GM23248 (cell line): ENCODE data around the gene BRD4. TPM values are rescaled to one million over a fixed set of nuclear protein-coding genes. Genes with fewer than 3 reads are reported as not detected.

ENCODE experiments used
- DNase-seq: peaks from one replicate; pipeline ENCODE4 v3.0.0-alpha.2; 2015
- H2AFZ ChIP-seq: fragments of 200-600 bp; sonication (generic); 2 replicates; pipeline ENCODE4 v1.6.1; 2016; ENCODE audit warnings: antibody characterized with exemption
- H3F3A ChIP-seq: fragments of 200-600 bp; sonication (generic); 2 replicates; pipeline ENCODE4 v1.6.1; 2016; ENCODE audit warnings: mild to moderate bottlenecking, antibody characterized with exemption, mixed run types; ENCODE audit not compliant: insufficient read depth
- H3K27ac ChIP-seq: fragments of 200-600 bp; sonication (generic); 2 replicates; pipeline ENCODE4 v1.5.1; 2016; ENCODE audit warnings: mild to moderate bottlenecking
- H3K27me3 ChIP-seq: fragments of 200-600 bp; sonication (generic); replicated peaks from 2 replicates; pipeline ENCODE4 v1.6.1; 2016; ENCODE audit warnings: mild to moderate bottlenecking; ENCODE audit not compliant: insufficient read depth
- H3K36me3 ChIP-seq: fragments of 200-600 bp; sonication (generic); 2 replicates; pipeline ENCODE4 v1.6.1; 2016; ENCODE audit warnings: low read depth, mild to moderate bottlenecking
- H3K4me1 ChIP-seq: fragments of 200-600 bp; sonication (generic); 2 replicates; pipeline ENCODE4 v1.6.1; 2016; ENCODE audit warnings: mild to moderate bottlenecking; ENCODE audit not compliant: insufficient read depth
- H3K4me2 ChIP-seq: fragments of 200-600 bp; sonication (generic); one replicate; pipeline ENCODE4 v1.6.1; 2016; ENCODE audit warnings: mild to moderate bottlenecking; ENCODE audit not compliant: unreplicated experiment
- H3K4me3 ChIP-seq: fragments of 200-600 bp; sonication (generic); 2 replicates; pipeline ENCODE4 v1.5.1; 2016; ENCODE audit warnings: mild to moderate bottlenecking
- H3K79me2 ChIP-seq: fragments of 200-600 bp; sonication (generic); 2 replicates; pipeline ENCODE4 v1.6.1; 2016; ENCODE audit warnings: mild to moderate bottlenecking; ENCODE audit not compliant: insufficient read depth
- H3K9ac ChIP-seq: fragments of 200-600 bp; sonication (generic); 2 replicates; pipeline ENCODE4 v1.6.1; 2016; ENCODE audit warnings: mild to moderate bottlenecking
- H3K9me2 ChIP-seq: fragments of 200-600 bp; sonication (generic); 2 replicates; pipeline ENCODE4 v1.6.1; 2016; ENCODE audit warnings: mixed run types, mild to moderate bottlenecking, moderate library complexity; ENCODE audit not compliant: insufficient read depth
- H3K9me3 ChIP-seq: fragments of 200-600 bp; sonication (generic); one replicate; pipeline ENCODE4 v1.6.1; 2017; ENCODE audit warnings: low read depth
- H4K20me1 ChIP-seq: fragments of 200-600 bp; sonication (generic); 2 replicates; pipeline ENCODE4 v1.6.0; 2016; ENCODE audit not compliant: insufficient read depth
- EZH2 ChIP-seq: fragments of 200-600 bp; sonication (generic); IDR thresholded peaks from 2 replicates; pipeline ENCODE4 v1.6.1; 2018; ENCODE audit warnings: antibody characterized with exemption, mild to moderate bottlenecking; ENCODE audit not compliant: insufficient read depth, poor library complexity, severe bottlenecking
- EZH2phosphoT487 ChIP-seq: fragments of 200-600 bp; sonication (generic); IDR thresholded peaks from 2 replicates; pipeline ENCODE4 v1.6.1; 2018; ENCODE audit warnings: antibody characterized with exemption, moderate library complexity, mild to moderate bottlenecking, low read depth; ENCODE audit not compliant: insufficient read depth
- WGBS, 2 experiments: methylation state at CpG; one replicate each; pipeline ENCODE4 v1.1.6; 2015 to 2017; ENCODE audit warnings: low lambda C conversion rate in 2 of 2, low coverage in 1 of 2; ENCODE audit errors: missing lambda C conversion rate in 2 of 2; 5-methylcytosine and 5-hydroxymethylcytosine counted together
- in situ Hi-C: fragments of 300-500 bp; cut with MboI; formaldehyde crosslinking; loops from 2 replicates; pipeline ENCODE4 v1.15.0; 2020
- polyA plus RNA-seq: library from polyadenylated mRNA; unstranded; fragments of >200 nt; fragmentation: Nextera tagmentation; extraction: Ambion mirVana; gene quantifications from 2 replicates; pipeline ENCODE4 v1.2.1, GENCODE V29; 2016
- total RNA-seq: library from RNA; depleted of rRNA; stranded (reverse); fragments of >200 nt; shearing (Covaris generic); gene quantifications from 2 replicates; pipeline ENCODE4 v1.2.3, GENCODE V29; 2014

BRD4 gene
- total and polyA plus RNA-seq, 2 experiments from 2014 or later, result 9.0 to 18.6 TPM

- Histone ChIP-seq H3K9me3 (no peaks in the 10 kb centered on the region), H3K36me3 (peaks cover 76% of the 10 kb centered on the region), H3K27me3 (no peaks in the 10 kb centered on the region), H3F3A (peaks cover 7% of the 10 kb centered on the region), H3K9ac (no peak overlapping the region), H2AFZ (no peak overlapping the region), H3K27ac (no peak overlapping the region), H4K20me1 (no peaks in the 10 kb centered on the region), H3K4me1 (no peaks in the 10 kb centered on the region), H3K4me3 (no peak overlapping the region), H3K9me2 (no peaks in the 10 kb centered on the region), H3K79me2 (peaks cover 100% of the 10 kb centered on the region), H3K4me2 (no peak overlapping the region)
- 88 to 98% methylated on average over 5 of the region's 5 CpGs for WGBS, 2 experiments
- in situ Hi-C loops, result loop anchor here (10.0 kb wide), 1 partner anchor 75 kb away; no protein-coding TSS in a partner anchor
- DNase-seq, result no peak
- TF ChIP-seq EZH2 (no peak), EZH2phosphoT487 (no peak)
These were observed 72.4 kb downstream of the BRD4 start for GRCh38 chr19:15259907-15260306.

- DNase-seq, result no peak
- Histone ChIP-seq H3K27ac (no peak overlapping the region), H2AFZ (no peak overlapping the region), H4K20me1 (no peaks in the 10 kb centered on the region), H3K9ac (no peak overlapping the region), H3K9me3 (no peaks in the 10 kb centered on the region), H3K79me2 (peaks cover 100% of the 10 kb centered on the region), H3K27me3 (no peaks in the 10 kb centered on the region), H3F3A (peaks cover 4% of the 10 kb centered on the region), H3K4me2 (no peak overlapping the region), H3K4me1 (no peaks in the 10 kb centered on the region), H3K9me2 (no peaks in the 10 kb centered on the region), H3K4me3 (no peak overlapping the region), H3K36me3 (peaks cover 73% of the 10 kb centered on the region)
- TF ChIP-seq EZH2 (no peak), EZH2phosphoT487 (no peak)
- in situ Hi-C loops, result loop anchor here (10.0 kb wide), 1 partner anchor 73 kb away; no protein-coding TSS in a partner anchor
- WGBS, 2 experiments, result 78 to 80% methylated on average over 6 of the region's 6 CpGs
These were observed 74.6 kb downstream of the BRD4 start for GRCh38 chr19:15257782-15258181.

GRCh38 chr19:15256708-15257331 is 75.5 kb downstream of the BRD4 start:
- TF ChIP-seq EZH2 (no peak), EZH2phosphoT487 (no peak)
- Histone ChIP-seq H3K4me2 (no peak overlapping the region), H3K79me2 (peaks cover 98% of the 10 kb centered on the region), H3K9me3 (no peaks in the 10 kb centered on the region), H3K27ac (no peak overlapping the region), H3K9me2 (no peaks in the 10 kb centered on the region), H4K20me1 (no peaks in the 10 kb centered on the region), H3K27me3 (no peaks in the 10 kb centered on the region), H3K4me1 (peaks cover 9% of the 10 kb centered on the region), H2AFZ (no peak overlapping the region), H3K36me3 (peaks cover 67% of the 10 kb centered on the region; the same call in 1 of the 2 replicates), H3F3A (peaks cover 14% of the 10 kb centered on the region), H3K9ac (no peak overlapping the region), H3K4me3 (no peak overlapping the region)
- no peak for DNase-seq
- in situ Hi-C loops, result loop anchor here (10.0 kb wide), 1 partner anchor 72 kb away; no protein-coding TSS in a partner anchor
- WGBS, 2 experiments, result 89 to 91% methylated on average over 22 of the region's 22 CpGs

GRCh38 chr19:15255359-15255990 is 76.9 kb downstream of the BRD4 start:
- Histone ChIP-seq H3K27me3 (no peaks in the 10 kb centered on the region), H3K4me2 (no peak overlapping the region), H3K9me2 (no peaks in the 10 kb centered on the region), H3K79me2 (peaks cover 85% of the 10 kb centered on the region), H3K9ac (no peak overlapping the region), H3K4me3 (no peak overlapping the region), H3K36me3 (peaks cover 53% of the 10 kb centered on the region; the same call in 1 of the 2 replicates), H4K20me1 (no peaks in the 10 kb centered on the region), H3K27ac (no peak overlapping the region), H3K4me1 (peaks cover 19% of the 10 kb centered on the region), H3K9me3 (no peaks in the 10 kb centered on the region), H3F3A (peaks cover 21% of the 10 kb centered on the region), H2AFZ (no peak overlapping the region)
- DNase-seq, result no peak
- WGBS, 2 experiments, result 90% methylated on average over 22 of the region's 22 CpGs
- in situ Hi-C loops, result loop anchor here (10.0 kb wide), 1 partner anchor 71 kb away; no protein-coding TSS in a partner anchor
- no peak for TF ChIP-seq EZH2
- no peak for TF ChIP-seq EZH2phosphoT487
